ENCODE measurements around the gene PKD2. TPM values are rescaled to one million over a fixed set of nuclear protein-coding genes. Genes with fewer than 3 reads are reported as not detected.
"Not testable (repeated sequence)": the region's sequence is repeated elsewhere in the genome, so short reads cannot be mapped to it uniquely, and the experiment has no call there.

The PKD2 gene
- polyA plus RNA-seq, 2 donors = 5.9 to 6.3 TPM

DNA sequence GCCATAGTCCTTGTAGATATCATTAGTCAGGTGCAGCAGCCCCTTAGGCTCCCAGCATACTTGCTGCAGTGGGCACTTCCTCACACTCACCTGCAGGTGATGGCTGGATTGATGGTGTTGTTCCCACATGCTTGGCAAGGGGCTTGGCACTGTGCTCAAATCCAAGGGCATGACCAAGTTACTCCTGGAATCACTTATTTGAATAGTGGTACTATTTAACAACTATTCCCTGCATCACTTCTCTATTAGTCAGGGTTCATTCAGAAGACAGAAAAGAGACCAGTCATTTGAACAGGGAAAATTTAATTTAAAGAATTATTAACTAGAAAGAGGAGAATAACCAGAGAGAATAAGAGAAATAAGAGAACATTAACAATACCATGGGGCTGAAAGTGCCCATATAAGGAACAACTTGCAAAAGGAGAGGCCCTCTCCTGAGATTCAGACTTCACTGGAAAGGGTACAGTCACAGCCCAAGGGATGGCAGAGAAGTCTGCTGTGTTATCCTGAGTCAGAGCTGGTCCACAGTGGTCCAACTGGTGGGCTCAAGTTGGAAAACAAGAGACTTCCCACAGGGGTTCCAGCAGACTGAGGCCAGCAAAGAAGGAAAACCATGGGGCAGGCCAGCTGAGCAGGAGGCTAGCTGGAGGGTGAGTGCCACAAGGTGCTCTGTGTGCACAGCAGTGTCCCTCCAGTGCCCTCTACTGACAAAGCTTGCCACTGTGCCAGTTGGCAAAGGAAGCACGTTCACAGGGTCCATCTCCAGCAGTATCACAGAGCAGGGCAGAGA is 22.1 kb upstream of the PKD2 start:
- 0 to 4% methylated on average over 1 of the region's 1 CpG for WGBS, 2 donors
- no peak overlapping the region for H3K4me3 ChIP-seq (ENCODE audit: low read depth in 1 of 2, low read length in 2 of 2)

GRCh38 chr4:87985887-87986200 is 21.6 kb upstream of the PKD2 start:
- Histone ChIP-seq H3K4me1 (ENCODE audit: control insufficient read depth in 2 of 2, insufficient read depth in 2 of 2, low read length in 1 of 2) (no peaks in the 10 kb centered on the region), H3K27ac (ENCODE audit: low read depth in 2 of 2, low read length in 1 of 2) (no peak overlapping the region), H3K4me3 (ENCODE audit: low read depth in 1 of 2, low read length in 2 of 2) (no peak overlapping the region), H3K9me3 (ENCODE audit: control insufficient read depth in 2 of 2, insufficient read depth in 1 of 2, low read depth in 1 of 2, low read length in 1 of 2) (no peaks in the 10 kb centered on the region), H3K27me3 (ENCODE audit: control insufficient read depth in 1 of 2, insufficient read depth in 2 of 2, low read length in 2 of 2) (no peaks in the 10 kb centered on the region), H3K36me3 (ENCODE audit: control insufficient read depth in 2 of 2, insufficient read depth in 2 of 2, low read length in 1 of 2) (no peaks in the 10 kb centered on the region)
- 60 to 69% methylated on average over 4 of the region's 4 CpGs for WGBS, 2 donors

More for the DNA sequence above, 22.1 kb upstream of the PKD2 start:
- Histone ChIP-seq H3K27ac (ENCODE audit: low read depth in 2 of 2, low read length in 1 of 2) (no peak overlapping the region), H3K27me3 (ENCODE audit: control insufficient read depth in 1 of 2, insufficient read depth in 2 of 2, low read length in 2 of 2) (no peaks in the 10 kb centered on the region), H3K36me3 (ENCODE audit: control insufficient read depth in 2 of 2, insufficient read depth in 2 of 2, low read length in 1 of 2) (no peaks in the 10 kb centered on the region), H3K9me3 (ENCODE audit: control insufficient read depth in 2 of 2, insufficient read depth in 1 of 2, low read depth in 1 of 2, low read length in 1 of 2) (no peaks in the 10 kb centered on the region), H3K4me1 (ENCODE audit: control insufficient read depth in 2 of 2, insufficient read depth in 2 of 2, low read length in 1 of 2) (no peaks in the 10 kb centered on the region)

GRCh38 chr4:87986508-87986907 is 20.9 kb upstream of the PKD2 start:
- Histone ChIP-seq H3K9me3 (ENCODE audit: control insufficient read depth in 2 of 2, insufficient read depth in 1 of 2, low read depth in 1 of 2, low read length in 1 of 2) (no peaks in the 10 kb centered on the region), H3K27me3 (ENCODE audit: control insufficient read depth in 1 of 2, insufficient read depth in 2 of 2, low read length in 2 of 2) (no peaks in the 10 kb centered on the region), H3K36me3 (ENCODE audit: control insufficient read depth in 2 of 2, insufficient read depth in 2 of 2, low read length in 1 of 2) (no peaks in the 10 kb centered on the region), H3K4me3 (ENCODE audit: low read depth in 1 of 2, low read length in 2 of 2) (no peak overlapping the region), H3K27ac (ENCODE audit: low read depth in 2 of 2, low read length in 1 of 2) (no peak overlapping the region), H3K4me1 (ENCODE audit: control insufficient read depth in 2 of 2, insufficient read depth in 2 of 2, low read length in 1 of 2) (no peaks in the 10 kb centered on the region)
- WGBS, 2 donors = 91 to 92% methylated on average over 9 of the region's 9 CpGs

GRCh38 chr4:87989765-87990164 is 17.7 kb upstream of the PKD2 start:
- H3K4me3 ChIP-seq (ENCODE audit: low read depth in 1 of 2, low read length in 2 of 2) = no peak overlapping the region
- no peaks in the 10 kb centered on the region for H3K9me3 ChIP-seq (ENCODE audit: control insufficient read depth in 2 of 2, insufficient read depth in 1 of 2, low read depth in 1 of 2, low read length in 1 of 2)
- H3K27ac ChIP-seq (ENCODE audit: low read depth in 2 of 2, low read length in 1 of 2) = no peak overlapping the region
- H3K36me3 ChIP-seq (ENCODE audit: control insufficient read depth in 2 of 2, insufficient read depth in 2 of 2, low read length in 1 of 2) = no peaks in the 10 kb centered on the region
- WGBS, 2 donors = 87 to 88% methylated on average over 4 of the region's 4 CpGs
- H3K4me1 ChIP-seq (ENCODE audit: control insufficient read depth in 2 of 2, insufficient read depth in 2 of 2, low read length in 1 of 2) = no peaks in the 10 kb centered on the region
- no peaks in the 10 kb centered on the region for H3K27me3 ChIP-seq (ENCODE audit: control insufficient read depth in 1 of 2, insufficient read depth in 2 of 2, low read length in 2 of 2)

DNA sequence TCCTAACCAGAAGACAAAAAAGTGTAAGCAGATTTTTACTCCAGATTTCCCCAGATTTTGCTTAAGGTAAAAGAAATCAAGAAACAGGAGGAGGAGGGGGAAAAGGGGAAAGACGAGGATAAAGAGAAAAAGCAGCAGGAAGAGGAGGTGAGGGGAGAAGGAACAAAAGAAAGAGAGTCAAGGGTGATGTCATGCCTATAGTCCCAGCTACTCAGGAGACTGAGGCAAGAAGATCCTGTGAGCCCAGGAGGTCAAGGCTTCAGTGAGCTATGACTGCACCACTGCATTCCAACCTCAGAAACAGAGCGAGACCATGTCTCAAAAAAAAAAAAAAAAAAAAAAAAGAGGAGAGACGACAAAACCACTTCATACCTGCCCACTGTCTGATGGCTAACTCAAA is 12.0 kb upstream of the PKD2 start:
- H3K27ac ChIP-seq (ENCODE audit: low read depth in 2 of 2, low read length in 1 of 2) = no peak overlapping the region
- no peak overlapping the region for H3K4me3 ChIP-seq (ENCODE audit: low read depth in 1 of 2, low read length in 2 of 2)
- 79 to 83% methylated on average over 3 of the region's 3 CpGs for WGBS, 2 donors
- no peaks in the 10 kb centered on the region for H3K4me1 ChIP-seq (ENCODE audit: control insufficient read depth in 2 of 2, insufficient read depth in 2 of 2, low read length in 1 of 2)
- H3K36me3 ChIP-seq (ENCODE audit: control insufficient read depth in 2 of 2, insufficient read depth in 2 of 2, low read length in 1 of 2) = no peaks in the 10 kb centered on the region
- H3K27me3 ChIP-seq (ENCODE audit: control insufficient read depth in 1 of 2, insufficient read depth in 2 of 2, low read length in 2 of 2) = no peaks in the 10 kb centered on the region
- no peaks in the 10 kb centered on the region for H3K9me3 ChIP-seq (ENCODE audit: control insufficient read depth in 2 of 2, insufficient read depth in 1 of 2, low read depth in 1 of 2, low read length in 1 of 2)

DNA sequence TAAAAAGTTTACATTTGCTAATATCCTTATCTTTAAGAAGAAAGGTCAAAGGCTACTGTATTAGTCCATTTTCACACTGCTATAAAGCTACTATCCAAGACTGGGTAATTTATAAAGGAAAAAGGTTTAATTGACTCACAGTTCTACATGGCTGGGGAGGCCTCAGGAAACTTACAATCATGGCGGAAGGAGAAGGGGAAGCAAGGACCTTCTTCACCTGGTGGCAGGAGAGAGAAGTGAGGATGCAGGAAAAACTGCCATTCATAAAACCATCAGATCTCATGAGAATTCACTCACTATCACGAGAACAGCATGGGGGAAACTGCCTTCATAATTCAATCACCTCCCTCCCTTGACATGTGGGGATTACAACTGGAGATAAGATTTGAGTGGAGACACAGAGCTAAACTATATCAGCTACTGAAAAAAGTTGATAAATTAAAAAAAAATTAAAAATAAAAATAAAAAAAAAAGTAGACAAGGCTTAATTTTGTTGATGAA is 8.2 kb upstream of the PKD2 start:
- WGBS, 2 donors = 88 to 90% methylated on average over 2 of the region's 2 CpGs
- H3K27me3 ChIP-seq (ENCODE audit: control insufficient read depth in 1 of 2, insufficient read depth in 2 of 2, low read length in 2 of 2); H3K4me1 ChIP-seq (ENCODE audit: control insufficient read depth in 2 of 2, insufficient read depth in 2 of 2, low read length in 1 of 2); H3K27ac ChIP-seq (ENCODE audit: low read depth in 2 of 2, low read length in 1 of 2); H3K9me3 ChIP-seq (ENCODE audit: control insufficient read depth in 2 of 2, insufficient read depth in 1 of 2, low read depth in 1 of 2, low read length in 1 of 2); H3K36me3 ChIP-seq (ENCODE audit: control insufficient read depth in 2 of 2, insufficient read depth in 2 of 2, low read length in 1 of 2); H3K4me3 ChIP-seq (ENCODE audit: low read depth in 1 of 2, low read length in 2 of 2): not testable (repeated sequence)

DNA sequence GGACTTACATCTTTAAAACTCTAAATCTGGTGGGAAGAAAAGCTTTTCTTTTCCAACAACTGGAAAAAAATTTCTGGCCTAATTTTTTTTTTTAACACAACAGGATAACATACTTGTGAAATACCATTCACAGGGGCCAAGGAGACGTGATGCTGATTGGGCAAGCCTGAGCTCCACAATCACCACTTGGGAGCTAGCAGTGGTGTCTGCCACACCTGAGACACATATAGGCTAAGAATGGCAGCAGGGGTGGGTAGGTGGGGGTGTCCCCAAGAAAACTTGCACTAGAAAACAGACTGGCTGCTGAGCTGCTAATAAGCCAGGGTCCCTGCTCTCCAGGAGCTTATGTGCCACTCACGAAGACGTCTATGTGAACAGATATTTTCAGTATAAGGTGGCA is 5.6 kb upstream of the PKD2 start:
- H3K27ac ChIP-seq (ENCODE audit: low read depth in 2 of 2, low read length in 1 of 2) = no peak overlapping the region
- H3K4me1 ChIP-seq (ENCODE audit: control insufficient read depth in 2 of 2, insufficient read depth in 2 of 2, low read length in 1 of 2) = no peaks in the 10 kb centered on the region
- no peaks in the 10 kb centered on the region for H3K9me3 ChIP-seq (ENCODE audit: control insufficient read depth in 2 of 2, insufficient read depth in 1 of 2, low read depth in 1 of 2, low read length in 1 of 2)
- no peak overlapping the region for H3K4me3 ChIP-seq (ENCODE audit: low read depth in 1 of 2, low read length in 2 of 2)
- no peaks in the 10 kb centered on the region for H3K36me3 ChIP-seq (ENCODE audit: control insufficient read depth in 2 of 2, insufficient read depth in 2 of 2, low read length in 1 of 2)
- no peaks in the 10 kb centered on the region for H3K27me3 ChIP-seq (ENCODE audit: control insufficient read depth in 1 of 2, insufficient read depth in 2 of 2, low read length in 2 of 2)
- 70 to 84% methylated on average over 3 of the region's 3 CpGs for WGBS, 2 donors

DNA sequence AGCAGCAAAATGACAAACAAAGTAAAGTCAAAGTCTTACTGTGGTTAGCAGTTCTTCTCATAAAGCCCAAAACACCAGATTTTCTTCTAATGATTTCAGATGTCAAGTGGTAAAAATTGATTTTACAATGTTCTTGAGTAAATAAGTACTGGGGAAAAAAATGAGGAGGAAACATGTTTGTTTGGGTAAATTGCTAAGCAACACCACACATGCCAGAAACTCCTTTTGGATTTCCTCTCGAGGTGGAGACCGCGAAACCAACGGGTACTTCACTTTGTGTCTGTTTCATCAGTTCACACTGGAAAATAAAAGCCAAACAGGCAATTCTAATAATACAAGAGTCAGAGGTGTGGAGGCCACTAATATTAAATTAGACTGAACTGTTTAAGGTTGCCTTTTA is 4.6 kb upstream of the PKD2 start:
- Histone ChIP-seq H3K4me3 (ENCODE audit: low read depth in 1 of 2, low read length in 2 of 2) (no peak overlapping the region), H3K27ac (ENCODE audit: low read depth in 2 of 2, low read length in 1 of 2) (no peak overlapping the region), H3K4me1 (ENCODE audit: control insufficient read depth in 2 of 2, insufficient read depth in 2 of 2, low read length in 1 of 2) (no peaks in the 10 kb centered on the region), H3K36me3 (ENCODE audit: control insufficient read depth in 2 of 2, insufficient read depth in 2 of 2, low read length in 1 of 2) (no peaks in the 10 kb centered on the region), H3K9me3 (ENCODE audit: control insufficient read depth in 2 of 2, insufficient read depth in 1 of 2, low read depth in 1 of 2, low read length in 1 of 2) (no peaks in the 10 kb centered on the region), H3K27me3 (ENCODE audit: control insufficient read depth in 1 of 2, insufficient read depth in 2 of 2, low read length in 2 of 2) (no peaks in the 10 kb centered on the region)
- 26 to 40% methylated on average over 4 of the region's 4 CpGs for WGBS, 2 donors

DNA sequence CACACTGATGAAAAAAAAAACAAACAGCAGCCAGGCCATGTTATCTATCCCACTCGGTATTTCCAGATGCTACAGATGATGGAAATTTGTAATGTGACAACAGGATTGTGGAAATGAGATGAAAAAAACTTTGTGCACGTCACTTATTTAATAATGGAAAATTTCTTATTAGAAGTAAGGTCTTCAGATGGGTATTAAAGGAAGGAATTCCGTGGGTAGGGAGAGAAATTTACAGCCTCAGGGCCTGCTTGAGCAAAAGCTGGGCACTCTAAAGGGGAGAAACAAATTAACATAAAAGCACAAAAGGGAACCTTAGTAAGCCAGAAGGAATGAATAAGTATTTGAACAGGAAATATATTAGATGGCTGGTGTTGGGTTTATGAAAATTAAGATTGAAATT is 4.2 kb upstream of the PKD2 start:
- no peaks in the 10 kb centered on the region for H3K4me1 ChIP-seq (ENCODE audit: control insufficient read depth in 2 of 2, insufficient read depth in 2 of 2, low read length in 1 of 2)
- no peaks in the 10 kb centered on the region for H3K36me3 ChIP-seq (ENCODE audit: control insufficient read depth in 2 of 2, insufficient read depth in 2 of 2, low read length in 1 of 2)
- H3K9me3 ChIP-seq (ENCODE audit: control insufficient read depth in 2 of 2, insufficient read depth in 1 of 2, low read depth in 1 of 2, low read length in 1 of 2) = no peaks in the 10 kb centered on the region
- no peak overlapping the region for H3K27ac ChIP-seq (ENCODE audit: low read depth in 2 of 2, low read length in 1 of 2)
- no peaks in the 10 kb centered on the region for H3K27me3 ChIP-seq (ENCODE audit: control insufficient read depth in 1 of 2, insufficient read depth in 2 of 2, low read length in 2 of 2)
- no peak overlapping the region for H3K4me3 ChIP-seq (ENCODE audit: low read depth in 1 of 2, low read length in 2 of 2)
- 38 to 52% methylated on average over 3 of the region's 3 CpGs for WGBS, 2 donors

- 67 to 72% methylated on average over 2 of the region's 2 CpGs for WGBS, 2 donors
Measured at GRCh38 chr4:88005076-88005475, 2.4 kb upstream of the PKD2 start.

More at GRCh38 chr4:88005076-88005475, 2.4 kb upstream of the PKD2 start:
- Histone ChIP-seq H3K4me3 (ENCODE audit: low read depth in 1 of 2, low read length in 2 of 2) (no peak overlapping the region), H3K27me3 (ENCODE audit: control insufficient read depth in 1 of 2, insufficient read depth in 2 of 2, low read length in 2 of 2) (no peaks in the 10 kb centered on the region), H3K4me1 (ENCODE audit: control insufficient read depth in 2 of 2, insufficient read depth in 2 of 2, low read length in 1 of 2) (no peaks in the 10 kb centered on the region), H3K27ac (ENCODE audit: low read depth in 2 of 2, low read length in 1 of 2) (no peak overlapping the region), H3K9me3 (ENCODE audit: control insufficient read depth in 2 of 2, insufficient read depth in 1 of 2, low read depth in 1 of 2, low read length in 1 of 2) (no peaks in the 10 kb centered on the region), H3K36me3 (ENCODE audit: control insufficient read depth in 2 of 2, insufficient read depth in 2 of 2, low read length in 1 of 2) (no peaks in the 10 kb centered on the region)

Data from esophagus (tissue), 2 donors.